Esophagus (tissue), 2 donors: ENCODE results near the gene MORC3. TPM values are rescaled to one million over a fixed set of nuclear protein-coding genes. Genes with fewer than 3 reads are reported as not detected.
"Not testable (repeated sequence)": the region's sequence is repeated elsewhere in the genome, so short reads cannot be mapped to it uniquely, and the experiment has no call there.

ENCODE experiments used
- H3K27ac ChIP-seq, 2 donors: one replicate each; pipeline ENCODE4 v1.5.1; 2013; ENCODE audit warnings: low read depth in 2 of 2, mild to moderate bottlenecking in 2 of 2, inconsistent platforms in 1 of 2, low read length in 1 of 2, moderate library complexity in 1 of 2
- H3K27me3 ChIP-seq, 2 donors: one replicate each; pipeline ENCODE4 v1.6.1; 2013; ENCODE audit warnings: low read length in 2 of 2, control low read depth in 1 of 2, mild to moderate bottlenecking in 1 of 2; ENCODE audit not compliant: insufficient read depth in 2 of 2, control insufficient read depth in 1 of 2
- H3K36me3 ChIP-seq, 2 donors: one replicate each; pipeline ENCODE4 v1.6.1; 2013; ENCODE audit warnings: low read length in 1 of 2; ENCODE audit not compliant: control insufficient read depth in 2 of 2, insufficient read depth in 2 of 2
- H3K4me1 ChIP-seq, 2 donors: one replicate each; pipeline ENCODE4 v1.6.1; 2013; ENCODE audit warnings: low read length in 1 of 2; ENCODE audit not compliant: control insufficient read depth in 2 of 2, insufficient read depth in 2 of 2
- H3K4me3 ChIP-seq, 2 donors: one replicate each; pipeline ENCODE4 v1.5.1; 2013; ENCODE audit warnings: low read length in 2 of 2, mild to moderate bottlenecking in 2 of 2, low read depth in 1 of 2, moderate library complexity in 1 of 2
- H3K9me3 ChIP-seq, 2 donors: one replicate each; pipeline ENCODE4 v1.6.1; 2013; ENCODE audit warnings: mild to moderate bottlenecking in 2 of 2, low read depth in 1 of 2, low read length in 1 of 2, moderate library complexity in 1 of 2; ENCODE audit not compliant: control insufficient read depth in 2 of 2, insufficient read depth in 1 of 2
- WGBS, 2 donors: extraction: QIAGEN DNeasy Blood & Tissue Kit; methylation state at CpG; one replicate each; pipeline ENCODE4 v1.1.7; 2013; 5-methylcytosine and 5-hydroxymethylcytosine counted together
- polyA plus RNA-seq, 2 donors: library from polyadenylated mRNA; stranded (reverse); fragments of 200-250 nt; gene quantifications; one replicate each; pipeline ENCODE4 v1.2.3, GENCODE V29; 2013
- donor health status: healthy with polysubstance abuse.
- donor health status: Bipolar disorder and iron deficiency.

The MORC3 gene
- polyA plus RNA-seq, 2 donors, result 13.1 to 18.6 TPM

DNA sequence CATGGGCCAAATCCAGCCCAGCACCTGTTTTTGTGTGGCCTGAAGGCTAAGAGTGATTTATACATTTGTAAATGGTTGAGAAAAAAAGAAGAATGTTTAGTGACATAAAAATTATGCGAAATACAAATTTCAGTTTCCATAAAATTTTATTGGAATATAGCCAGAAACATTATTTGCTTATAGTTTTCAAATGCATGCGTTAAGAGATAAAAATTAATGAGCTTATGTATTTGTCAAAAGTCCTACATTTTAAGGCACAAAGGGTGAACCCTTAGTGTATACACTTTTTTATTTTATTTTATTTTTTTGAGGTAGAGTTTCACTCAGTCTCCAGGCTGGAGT, 2.1 kb downstream of the MORC3 start:
- H3K36me3 ChIP-seq, result no peaks in the 10 kb centered on the region
- 34 to 39% methylated on average over 2 of the region's 2 CpGs for WGBS, 2 donors
- no peaks in the 10 kb centered on the region for H3K27me3 ChIP-seq
- peak overlapping the region; percentile 88 to 92 for H3K27ac ChIP-seq
- no peaks in the 10 kb centered on the region for H3K9me3 ChIP-seq
- peak overlapping the region; percentile 33 to 64 for H3K4me3 ChIP-seq
- peaks cover 0 to 4% of the 10 kb centered on the region in 2 donors for H3K4me1 ChIP-seq

DNA sequence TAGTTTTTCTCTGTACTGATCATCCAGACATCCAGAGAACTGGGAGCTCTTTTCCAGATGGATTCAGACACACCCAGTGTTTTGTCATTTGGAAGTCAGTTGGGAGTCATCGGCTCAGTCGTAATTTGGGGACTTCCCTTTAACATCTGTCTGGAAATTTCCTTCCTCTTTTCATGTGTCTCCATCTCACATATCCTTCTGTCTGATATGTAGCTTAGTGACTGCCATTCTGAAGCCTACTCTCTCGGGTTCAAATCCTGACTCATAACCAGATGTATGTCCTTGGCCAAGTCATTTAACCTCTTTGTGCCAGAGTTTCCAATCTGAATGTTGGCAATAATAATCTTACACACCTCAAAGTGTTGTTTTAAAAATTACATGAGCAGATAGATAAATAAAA, 3.0 kb downstream of the MORC3 start:
- WGBS, 2 donors, result 16 to 22% methylated on average over 3 of the region's 3 CpGs
- Histone ChIP-seq H3K36me3 (no peaks in the 10 kb centered on the region), H3K9me3 (no peaks in the 10 kb centered on the region), H3K27ac (peak overlapping the region in 1 of 2 donors; percentile 19), H3K4me3 (no peak overlapping the region), H3K27me3 (no peaks in the 10 kb centered on the region), H3K4me1 (peaks cover 0 to 4% of the 10 kb centered on the region in 2 donors)

DNA sequence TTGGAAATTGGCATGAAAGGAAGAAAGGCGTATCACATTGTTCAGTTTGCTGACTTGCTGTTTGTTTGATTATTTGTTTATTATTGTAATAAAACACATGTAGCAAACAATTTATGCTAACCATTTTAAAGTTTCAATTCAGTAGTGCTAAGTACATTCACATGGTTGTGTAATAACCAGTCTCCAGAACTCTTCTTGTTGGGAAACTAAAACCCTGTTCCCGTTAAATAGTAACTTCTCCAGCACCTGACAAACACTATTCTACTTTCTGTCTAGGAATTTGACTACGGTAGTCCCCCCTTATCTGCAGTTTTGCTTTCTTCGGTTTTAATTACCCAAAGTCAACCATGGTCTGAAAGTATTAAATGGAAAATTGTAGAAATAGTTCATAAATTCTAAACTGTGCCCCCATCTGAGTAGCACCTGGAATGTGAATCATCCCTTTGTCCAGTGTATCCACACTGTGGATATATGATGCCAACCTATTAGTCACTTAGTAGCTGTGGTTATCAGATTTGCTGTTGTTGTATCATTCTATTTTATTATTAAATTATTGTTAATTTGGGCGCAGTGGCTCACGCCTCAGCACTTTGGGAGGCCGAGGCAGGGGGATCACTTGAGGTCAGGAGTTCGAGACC, 5.5 kb downstream of the MORC3 start:
- WGBS, 2 donors, result 81% methylated on average over 8 of the region's 8 CpGs
- H3K27ac ChIP-seq, result no peak overlapping the region

DNA sequence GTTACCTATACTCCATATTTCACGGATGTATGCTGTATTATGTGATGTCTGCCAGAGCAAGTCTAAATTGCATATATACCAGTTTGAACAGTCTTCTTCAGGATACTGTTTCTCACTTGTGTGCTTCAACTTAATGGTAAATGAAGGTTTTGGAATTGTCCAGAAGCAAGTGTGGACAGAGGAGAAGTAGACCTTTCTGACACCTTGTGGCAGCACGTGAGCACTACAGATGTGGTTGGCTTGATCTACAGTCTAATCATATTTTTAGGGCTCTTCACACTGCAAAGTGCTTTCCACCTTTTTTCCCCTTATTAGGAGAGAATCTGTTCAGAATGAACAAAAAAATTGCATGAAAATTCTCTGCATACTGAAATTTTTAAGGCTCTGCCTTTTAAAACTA, 10.9 kb downstream of the MORC3 start:
- no peaks in the 10 kb centered on the region for H3K9me3 ChIP-seq
- peaks cover 0 to 3% of the 10 kb centered on the region in 2 donors for H3K36me3 ChIP-seq
- WGBS, 2 donors, result 40 to 48% methylated on average over 2 of the region's 2 CpGs
- H3K4me1 ChIP-seq, result no peaks in the 10 kb centered on the region
- H3K27ac ChIP-seq, result no peak overlapping the region
- H3K27me3 ChIP-seq, result no peaks in the 10 kb centered on the region
- no peak overlapping the region for H3K4me3 ChIP-seq

More for the DNA sequence above, 5.5 kb downstream of the MORC3 start:
- Histone ChIP-seq H3K27me3 (no peaks in the 10 kb centered on the region), H3K4me1 (peaks cover 0 to 4% of the 10 kb centered on the region in 2 donors), H3K36me3 (no peaks in the 10 kb centered on the region), H3K9me3 (no peaks in the 10 kb centered on the region), H3K4me3 (no peak overlapping the region)

DNA sequence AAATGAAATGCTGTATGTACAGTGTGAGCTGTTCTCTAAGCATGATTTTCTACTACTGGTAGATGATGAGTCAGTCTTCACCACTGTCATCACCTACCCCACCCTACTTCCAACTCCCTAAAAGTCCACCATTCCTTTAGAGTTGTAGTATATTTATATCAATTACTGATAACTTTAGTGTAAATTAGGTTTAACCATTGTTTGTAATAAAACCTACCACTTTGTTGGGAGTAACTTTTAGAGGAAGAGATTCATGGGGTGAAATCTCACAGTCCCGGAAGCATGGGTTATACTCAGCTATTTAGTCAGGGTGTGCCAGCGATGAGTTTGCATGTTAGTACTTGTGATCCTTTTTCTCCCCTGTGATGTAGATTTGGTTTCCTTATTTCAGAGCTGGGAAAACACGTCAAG, 17.1 kb downstream of the MORC3 start:
- Histone ChIP-seq H3K4me1 (no peaks in the 10 kb centered on the region), H3K36me3 (peaks cover 4 to 10% of the 10 kb centered on the region in 2 donors), H3K27ac (peak overlapping the region in 1 of 2 donors; percentile 52), H3K9me3 (no peaks in the 10 kb centered on the region), H3K4me3 (no peak overlapping the region), H3K27me3 (no peaks in the 10 kb centered on the region)
- 55 to 63% methylated on average over 3 of the region's 3 CpGs for WGBS, 2 donors

DNA sequence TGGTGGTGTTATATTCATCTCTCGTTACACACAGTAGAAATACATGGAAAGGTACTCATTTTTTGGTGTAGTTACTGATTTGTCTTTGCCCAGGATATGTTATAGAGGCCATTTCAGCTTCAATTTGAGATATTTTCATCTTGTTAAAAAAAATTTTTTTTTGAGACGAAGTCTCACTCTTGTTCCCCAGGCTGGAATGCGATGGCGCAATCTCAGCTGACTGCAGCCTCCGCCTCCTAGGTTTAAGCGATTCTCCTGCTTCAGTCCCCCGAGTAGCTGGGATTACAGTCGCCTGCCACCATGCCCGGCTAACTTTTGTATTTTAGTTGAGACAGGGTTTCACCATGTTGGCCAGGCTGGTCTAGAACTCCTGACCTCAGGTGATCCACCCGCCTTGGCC, 19.0 kb downstream of the MORC3 start:
- no peak overlapping the region for H3K27ac ChIP-seq
- H3K4me1 ChIP-seq, result no peaks in the 10 kb centered on the region
- no peaks in the 10 kb centered on the region for H3K9me3 ChIP-seq
- H3K36me3 ChIP-seq, result peaks cover 4 to 9% of the 10 kb centered on the region in 2 donors
- WGBS, 2 donors, result 93 to 98% methylated on average over 10 of the region's 10 CpGs
- H3K27me3 ChIP-seq, result no peaks in the 10 kb centered on the region
- no peak overlapping the region for H3K4me3 ChIP-seq

DNA sequence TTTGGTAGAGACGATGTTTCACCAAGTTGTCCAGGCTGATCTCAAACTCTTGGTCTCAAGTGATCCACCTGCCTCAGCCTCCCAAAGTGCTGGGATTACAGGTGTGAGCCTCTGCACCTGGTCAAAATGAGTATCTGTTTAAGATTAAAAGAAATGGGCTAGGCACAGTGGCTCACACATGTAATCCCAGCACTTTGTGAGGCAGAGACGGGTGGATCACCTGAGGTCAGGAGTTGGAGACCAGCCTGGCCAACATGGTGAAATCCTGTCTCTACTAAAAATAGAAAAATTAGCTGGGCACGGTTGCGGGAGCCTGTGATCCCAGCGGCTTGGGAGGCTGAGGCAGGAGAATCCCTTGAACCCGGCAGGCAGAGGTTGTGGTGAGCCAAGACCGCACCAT, 22.6 kb downstream of the MORC3 start:
- H3K36me3 ChIP-seq, result peaks cover 4 to 21% of the 10 kb centered on the region in 2 donors
- not testable (repeated sequence) for H3K4me3 ChIP-seq, H3K9me3 ChIP-seq, H3K27ac ChIP-seq, H3K27me3 ChIP-seq, H3K4me1 ChIP-seq
- 95 to 97% methylated on average over 7 of the region's 7 CpGs for WGBS, 2 donors

DNA sequence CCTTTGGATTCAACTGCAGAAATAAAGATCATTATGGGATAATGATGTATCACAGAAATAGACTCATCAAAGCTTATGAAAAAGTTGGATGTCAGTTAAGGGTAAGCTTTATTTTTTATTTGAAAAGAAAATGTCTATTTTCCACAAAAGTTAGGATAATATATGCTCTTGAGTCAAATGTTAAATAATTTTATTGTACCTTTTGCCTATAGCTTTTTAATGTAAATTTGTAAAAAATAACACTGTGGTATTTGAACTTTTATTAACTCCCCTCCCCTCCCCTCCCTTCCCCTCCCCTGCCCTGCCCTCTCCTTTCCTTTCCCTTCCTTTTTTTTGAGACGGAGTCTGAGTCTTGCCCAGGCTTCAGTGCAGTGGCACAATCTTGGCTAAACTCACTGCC, 24.9 kb downstream of the MORC3 start:
- peaks cover 7 to 17% of the 10 kb centered on the region in 2 donors for H3K36me3 ChIP-seq
- no peaks in the 10 kb centered on the region for H3K9me3 ChIP-seq
- 88 to 90% methylated on average over 1 of the region's 1 CpG for WGBS, 2 donors
- no peaks in the 10 kb centered on the region for H3K4me1 ChIP-seq
- H3K27me3 ChIP-seq, result no peaks in the 10 kb centered on the region
- H3K4me3 ChIP-seq, result no peak overlapping the region
- no peak overlapping the region for H3K27ac ChIP-seq

DNA sequence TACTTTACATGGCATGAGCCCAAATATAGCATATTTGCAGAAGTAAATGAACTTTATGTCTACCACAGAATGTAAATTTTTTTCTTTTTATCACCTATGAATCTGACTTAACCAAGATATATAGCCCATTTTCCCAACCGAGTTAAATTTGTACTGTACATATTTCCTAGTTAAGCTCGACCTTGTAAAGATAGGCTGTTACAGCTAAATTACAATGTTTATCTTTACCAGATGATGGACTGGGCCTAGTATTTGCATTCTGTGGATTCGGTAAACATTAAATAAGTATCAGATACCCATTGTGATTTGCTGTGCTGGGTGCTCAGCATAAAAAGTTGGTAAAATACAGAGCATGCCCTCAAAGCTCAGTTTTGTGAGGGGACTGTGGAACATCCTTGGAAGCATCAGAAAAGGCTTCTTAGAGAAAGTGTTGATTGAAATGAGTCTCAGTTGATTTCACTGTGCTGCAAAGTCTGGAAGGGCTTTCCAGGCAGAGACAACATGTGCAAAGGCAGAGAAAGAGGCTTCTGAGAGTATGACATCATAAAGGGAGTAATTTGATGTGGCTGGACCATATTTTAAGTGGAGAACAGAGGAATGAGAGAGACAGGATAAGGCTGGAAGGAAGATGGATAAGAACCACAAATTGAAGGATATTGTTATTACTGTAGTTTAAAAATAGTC, 27.4 kb downstream of the MORC3 start:
- H3K36me3 ChIP-seq, result peaks cover 4 to 17% of the 10 kb centered on the region in 2 donors
- WGBS, 2 donors, result 65 to 83% methylated on average over 3 of the region's 3 CpGs

DNA sequence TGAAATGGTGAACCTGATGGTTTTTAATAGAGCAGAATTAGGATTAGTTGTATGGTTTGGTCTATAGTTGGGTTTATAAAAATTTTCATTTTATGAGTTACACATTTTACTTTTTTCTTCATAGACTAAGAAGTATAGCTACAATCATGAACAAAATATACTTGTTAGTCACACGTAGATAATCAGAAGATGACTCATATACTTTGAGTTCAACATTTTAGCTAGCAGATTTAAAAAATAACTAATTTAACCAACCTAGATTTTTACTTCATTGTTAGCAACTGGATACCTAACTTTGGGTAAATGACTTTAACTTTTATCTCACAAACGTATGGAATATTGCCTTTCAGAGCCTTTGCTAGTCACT, 27.9 kb downstream of the MORC3 start:
- Histone ChIP-seq H3K36me3 (peaks cover 4 to 19% of the 10 kb centered on the region in 2 donors), H3K27me3 (no peaks in the 10 kb centered on the region), H3K27ac (no peak overlapping the region), H3K9me3 (no peaks in the 10 kb centered on the region), H3K4me3 (no peak overlapping the region), H3K4me1 (no peaks in the 10 kb centered on the region)
- 81 to 83% methylated on average over 2 of the region's 2 CpGs for WGBS, 2 donors

More for the DNA sequence above, 27.4 kb downstream of the MORC3 start:
- H3K4me1 ChIP-seq, result no peaks in the 10 kb centered on the region
- no peak overlapping the region for H3K27ac ChIP-seq
- H3K27me3 ChIP-seq, result no peaks in the 10 kb centered on the region
- H3K4me3 ChIP-seq, result no peak overlapping the region
- no peaks in the 10 kb centered on the region for H3K9me3 ChIP-seq
